GM18858 (cell line): ENCODE data around the gene HSD11B1.

Experiments used
- ATAC-seq: cut with Tn5 transposase; IDR thresholded peaks from one replicate; pipeline ENCODE4 v1.9.1; 2021; ENCODE audit not compliant: unreplicated experiment

The HSD11B1 gene

GRCh38 chr1:209723756-209724693 is 19.4 kb downstream of the HSD11B1 start:
- ATAC-seq: no peak

DNA sequence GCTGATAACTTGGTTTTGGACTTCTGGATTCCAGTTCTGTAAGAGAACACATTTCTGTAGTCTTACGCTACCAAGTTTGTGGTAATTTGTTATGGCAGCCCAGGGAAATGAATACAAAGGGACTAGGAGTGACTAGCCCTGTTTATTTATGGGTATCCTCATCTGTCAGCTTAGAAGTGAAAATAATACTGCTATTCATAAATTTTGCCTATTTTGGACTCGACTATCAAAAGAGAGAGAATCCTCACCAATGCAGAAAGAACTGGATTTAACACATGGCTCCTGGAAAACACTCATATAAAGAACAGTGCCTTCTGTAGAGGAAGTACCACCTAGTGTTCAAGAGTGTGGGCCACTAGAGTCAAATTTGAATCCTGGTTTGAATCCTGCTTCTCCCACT is 22.6 kb downstream of the HSD11B1 start:
- ATAC-seq: no peak

DNA sequence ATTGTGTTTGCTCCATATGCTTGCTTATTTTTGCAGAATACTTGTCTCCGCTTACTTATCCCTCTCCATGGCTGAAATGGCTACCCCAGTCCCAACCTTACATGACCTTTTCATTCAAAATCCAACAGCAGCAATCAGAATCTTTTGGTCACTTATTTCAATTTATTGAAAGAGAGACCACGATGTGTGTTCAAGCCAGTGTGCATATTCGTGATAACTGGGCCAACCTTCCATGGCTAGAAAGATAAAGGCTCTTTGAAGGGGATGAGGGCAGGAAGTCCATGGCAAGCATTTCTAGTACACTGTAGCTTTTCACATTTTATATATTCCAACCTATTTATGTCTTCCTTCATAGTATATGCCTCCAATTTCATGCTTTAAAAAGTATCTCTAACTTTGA is 23.1 kb downstream of the HSD11B1 start:
- no peak for ATAC-seq

GRCh38 chr1:209728466-209728865 is 23.8 kb downstream of the HSD11B1 start:
- ATAC-seq: no peak

- ATAC-seq: no peak
Observed at GRCh38 chr1:209729436-209729835, 24.8 kb downstream of the HSD11B1 start.

GRCh38 chr1:209732725-209733124 is 28.1 kb downstream of the HSD11B1 start:
- no peak for ATAC-seq

DNA sequence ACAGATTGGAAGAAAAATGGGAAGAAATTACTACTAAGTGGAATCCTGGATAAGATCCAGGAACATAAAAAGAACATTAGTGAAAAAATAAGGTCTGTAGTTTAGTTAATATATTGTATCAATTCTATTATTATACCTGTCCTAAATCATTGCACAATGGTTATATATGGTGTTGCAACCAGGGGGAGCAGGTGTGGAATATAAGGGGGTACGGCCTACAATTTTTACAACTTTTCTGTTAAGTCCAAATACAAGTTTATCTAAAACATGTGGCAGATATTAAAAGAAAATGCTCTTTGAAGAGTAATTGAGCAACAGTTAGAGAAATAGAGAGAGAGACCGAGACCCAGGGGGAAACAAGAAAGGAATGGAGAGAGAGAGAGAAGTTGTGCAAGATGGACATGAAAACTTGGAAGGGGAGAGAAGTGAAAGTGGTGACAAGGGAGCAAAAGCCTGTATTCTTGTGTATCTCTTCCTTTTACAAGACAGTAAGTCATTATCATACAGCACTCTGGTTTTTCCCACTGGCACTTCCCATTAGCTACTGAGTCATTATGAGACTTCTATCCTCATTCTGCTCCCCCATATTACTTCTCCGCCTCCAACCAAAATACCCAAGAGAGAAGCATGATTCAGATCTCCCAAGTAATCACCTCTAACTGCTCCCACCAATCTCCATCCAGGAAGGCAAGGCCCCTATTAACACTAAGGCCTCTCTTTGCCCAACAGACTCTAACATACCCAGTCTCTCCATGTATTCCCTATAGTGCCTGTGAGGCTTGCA is 29.0 kb downstream of the HSD11B1 start:
- ATAC-seq: no peak

DNA sequence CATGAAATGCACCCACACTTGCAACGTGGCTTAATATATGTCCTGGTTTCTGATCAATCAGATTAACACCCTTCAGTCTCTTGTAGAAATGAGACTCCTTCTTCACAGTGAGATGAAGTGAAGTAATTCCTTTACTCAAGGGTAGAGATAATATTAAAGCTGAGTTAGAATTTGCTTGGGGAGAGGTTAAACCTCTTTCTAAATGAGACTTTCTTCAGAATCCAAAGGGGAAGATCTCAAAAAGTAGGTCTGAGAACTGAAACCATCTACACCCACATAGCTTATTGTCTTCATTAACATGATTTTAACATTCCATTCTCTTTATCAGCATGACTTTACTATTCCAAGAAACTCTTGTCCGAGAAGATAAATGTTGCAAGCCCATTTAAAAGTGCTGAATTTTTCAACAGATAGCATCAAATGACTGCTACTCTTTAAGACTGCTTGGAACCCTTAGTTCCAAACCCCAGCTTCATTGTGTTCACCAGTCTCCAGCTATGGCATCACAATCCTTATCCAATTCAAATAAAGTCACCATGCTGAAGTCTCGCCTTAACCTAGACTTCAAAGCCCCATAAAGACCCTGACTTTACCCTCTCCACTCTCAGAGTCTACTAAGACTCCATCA is 32.0 kb downstream of the HSD11B1 start:
- no peak for ATAC-seq

GRCh38 chr1:209737118-209737505 is 32.5 kb downstream of the HSD11B1 start:
- no peak for ATAC-seq

DNA sequence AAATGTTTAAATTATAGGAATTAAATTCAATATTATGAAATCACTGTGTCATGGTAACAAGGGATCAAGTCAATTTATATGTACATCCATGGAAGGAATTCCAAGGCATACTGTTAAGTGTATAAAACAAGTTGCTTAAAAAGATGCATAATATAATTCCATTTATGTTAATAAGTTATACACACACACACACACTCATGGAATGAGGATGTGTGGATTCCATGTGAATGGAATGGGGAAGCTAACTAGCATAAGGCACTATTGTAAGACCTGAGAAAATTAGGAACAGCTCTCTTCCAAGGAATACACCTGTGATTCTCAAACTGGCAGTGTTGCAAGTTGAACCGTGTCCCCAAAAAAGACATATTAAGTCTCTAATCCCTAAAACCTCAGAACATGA is 33.6 kb downstream of the HSD11B1 start:
- ATAC-seq: no peak

- ATAC-seq: no peak
Observed at GRCh38 chr1:209741193-209741592, 36.5 kb downstream of the HSD11B1 start.

GRCh38 chr1:209741889-209742288 is 37.2 kb downstream of the HSD11B1 start:
- ATAC-seq: no peak

DNA sequence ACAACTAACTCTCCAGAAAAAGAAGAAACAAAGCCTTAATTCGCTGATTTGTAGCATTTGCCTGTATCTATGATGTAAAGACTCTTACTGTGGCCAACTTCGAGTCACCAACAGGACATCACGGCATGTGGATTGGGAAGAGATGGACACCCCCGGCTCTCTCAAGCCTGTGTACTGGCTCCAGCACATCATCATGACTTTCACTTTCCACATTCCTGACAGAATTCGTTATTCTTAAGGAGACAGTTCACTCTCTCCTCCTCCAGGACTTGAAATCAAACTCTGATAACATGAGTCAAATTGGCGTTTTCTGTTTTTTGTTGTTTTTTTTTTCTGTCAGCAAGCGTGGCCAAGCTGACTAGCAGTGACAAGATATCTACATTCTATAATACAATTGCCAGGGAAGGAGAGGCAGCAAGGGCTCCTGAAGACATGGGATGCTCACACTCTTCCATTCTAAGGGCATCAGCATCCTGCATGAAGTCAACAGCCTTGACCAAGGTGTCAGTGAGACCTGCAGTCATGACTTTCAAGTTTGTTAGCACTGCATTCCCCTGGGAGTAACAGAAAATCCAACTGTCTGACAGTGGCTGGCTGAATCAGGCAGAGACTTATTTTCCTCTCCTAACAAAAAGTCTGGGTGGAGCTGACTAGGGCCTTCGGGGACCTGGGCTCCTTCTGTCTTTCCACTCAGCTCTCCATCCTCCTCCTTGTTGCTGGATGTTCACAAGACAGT is 37.9 kb downstream of the HSD11B1 start:
- ATAC-seq: no peak

GRCh38 chr1:209743145-209743482 is 38.5 kb downstream of the HSD11B1 start:
- ATAC-seq: no peak

DNA sequence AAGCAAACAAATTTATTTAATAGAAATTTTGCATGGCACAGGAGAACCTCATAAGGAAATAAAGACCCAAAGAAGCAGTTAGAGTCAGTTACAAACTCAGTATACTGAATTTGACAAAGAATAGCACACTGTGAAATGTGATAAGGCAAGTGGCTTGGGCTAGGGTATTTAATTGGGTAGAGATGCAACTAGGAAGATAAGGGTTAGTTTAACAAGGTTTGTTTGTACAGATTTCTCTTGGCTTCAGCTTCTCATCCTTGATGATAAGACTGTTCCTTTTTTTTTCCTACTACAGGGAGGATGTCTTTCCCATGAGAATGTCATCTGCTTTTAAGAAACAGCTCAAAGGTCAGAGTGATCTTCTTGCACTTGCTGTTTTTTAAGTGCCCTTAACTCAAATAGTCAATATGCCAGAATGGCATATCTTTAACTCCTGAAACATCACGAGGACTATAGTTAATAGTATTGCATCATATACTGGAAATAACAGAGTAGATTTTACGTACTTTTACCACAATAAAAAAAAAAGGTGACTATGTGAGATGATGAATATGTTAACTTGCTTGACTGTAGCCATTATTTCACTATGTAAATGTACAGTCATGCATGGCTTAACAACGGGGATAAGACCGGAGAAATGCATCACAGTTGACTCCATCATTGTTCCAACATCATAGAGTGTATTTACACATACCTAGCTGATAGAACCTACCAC is 42.0 kb downstream of the HSD11B1 start:
- ATAC-seq: no peak

- peak; percentile 51 for ATAC-seq
Observed at GRCh38 chr1:209747580-209748262, 43.1 kb downstream of the HSD11B1 start.

DNA sequence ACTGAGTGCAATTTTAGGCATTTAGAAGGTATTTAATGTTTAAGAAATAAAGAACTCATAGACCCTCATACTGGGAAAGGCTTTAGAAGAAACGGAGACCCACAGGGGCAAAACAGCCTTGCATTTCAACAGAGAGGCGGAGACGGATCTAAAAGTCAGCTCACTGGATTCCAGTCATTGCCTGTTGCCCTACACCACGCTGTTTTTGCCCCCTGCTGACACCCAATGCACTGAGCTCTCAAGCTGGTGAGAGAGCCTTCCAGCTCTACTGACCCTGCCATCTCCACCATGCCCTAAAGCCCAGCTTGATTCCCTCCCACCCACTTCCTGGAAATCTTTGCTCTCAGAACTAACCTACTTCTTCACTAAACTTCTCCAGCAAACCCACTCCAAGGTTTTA is 44.0 kb downstream of the HSD11B1 start:
- no peak for ATAC-seq

GRCh38 chr1:209749205-209749604 is 44.6 kb downstream of the HSD11B1 start:
- ATAC-seq: no peak

- ATAC-seq: no peak
Observed at GRCh38 chr1:209749670-209750323, 45.2 kb downstream of the HSD11B1 start.
